ENCODE measurements around the gene USP4. TPM values are rescaled to one million over a fixed set of nuclear protein-coding genes. Genes with fewer than 3 reads are reported as not detected.
A peak's percentile ranks its signal among the peaks of the same experiment; 100 is the strongest.
"Not testable (repeated sequence)": the region's sequence is repeated elsewhere in the genome, so short reads cannot be mapped to it uniquely, and the experiment has no call there.

The USP4 gene
- total RNA-seq: 27.8 and 35.4 TPM in 2 replicates

GRCh38 chr3:49339941-49340800, at the start of gene USP4:
Gene USP4, minus strand, starts transcription at chr3:49340053. Its CDS starts 29 bp downstream, at chr3:49340024.
- DNase-seq (ENCODE audit: low read depth, low spot score): peak; percentile 77

- DNase-seq (ENCODE audit: low read depth, low spot score): no peak
Measured at GRCh38 chr3:49389297-49389696, 49.4 kb upstream of the USP4 start.

GRCh38 chr3:49388289-49388820, 48.5 kb upstream of the USP4 start:
- DNase-seq (ENCODE audit: low read depth, low spot score): no peak

- DNase-seq (ENCODE audit: low read depth, low spot score): no peak
Measured at GRCh38 chr3:49387721-49388120, 47.9 kb upstream of the USP4 start.

GRCh38 chr3:49386056-49386756, 46.4 kb upstream of the USP4 start:
- no peak for DNase-seq (ENCODE audit: low read depth, low spot score)

GRCh38 chr3:49385617-49386016, 45.8 kb upstream of the USP4 start:
- DNase-seq (ENCODE audit: low read depth, low spot score): no peak

- no peak for DNase-seq (ENCODE audit: low read depth, low spot score)
Measured at GRCh38 chr3:49383387-49383786, 43.5 kb upstream of the USP4 start.

- no peak for DNase-seq (ENCODE audit: low read depth, low spot score)
Measured at GRCh38 chr3:49378249-49378895, 38.5 kb upstream of the USP4 start.

- DNase-seq (ENCODE audit: low read depth, low spot score): no peak
Measured at GRCh38 chr3:49377483-49377882, 37.6 kb upstream of the USP4 start.

- DNase-seq (ENCODE audit: low read depth, low spot score): no peak
Measured at GRCh38 chr3:49371946-49372345, 32.1 kb upstream of the USP4 start.

GRCh38 chr3:49370585-49371290, 30.9 kb upstream of the USP4 start:
- DNase-seq (ENCODE audit: low read depth, low spot score): no peak

- no peak for DNase-seq (ENCODE audit: low read depth, low spot score)
Measured at GRCh38 chr3:49362561-49362960, 22.7 kb upstream of the USP4 start.

GRCh38 chr3:49359623-49360022, 19.8 kb upstream of the USP4 start:
- DNase-seq (ENCODE audit: low read depth, low spot score): no peak

- no peak for DNase-seq (ENCODE audit: low read depth, low spot score)
Measured at GRCh38 chr3:49358884-49359225, 19.0 kb upstream of the USP4 start.

- peak; percentile 81 for DNase-seq (ENCODE audit: low read depth, low spot score)
Measured at GRCh38 chr3:49358217-49358883, 18.5 kb upstream of the USP4 start, which contains the start of gene GPX1. Gene GPX1, minus strand, starts transcription at chr3:49358353. Its CDS starts 75 bp downstream, at chr3:49358278.

- not testable (repeated sequence) for DNase-seq (ENCODE audit: low read depth, low spot score)
Measured at GRCh38 chr3:49357443-49358216, 17.8 kb upstream of the USP4 start.

GRCh38 chr3:49357095-49357442, 17.2 kb upstream of the USP4 start:
- not testable (repeated sequence) for DNase-seq (ENCODE audit: low read depth, low spot score)

GRCh38 chr3:49352890-49353421, 13.1 kb upstream of the USP4 start:
- DNase-seq (ENCODE audit: low read depth, low spot score): no peak

- DNase-seq (ENCODE audit: low read depth, low spot score): no peak
Measured at GRCh38 chr3:49352281-49352680, 12.4 kb upstream of the USP4 start.

- DNase-seq (ENCODE audit: low read depth, low spot score): no peak
Measured at GRCh38 chr3:49351521-49352011, 11.7 kb upstream of the USP4 start.
